GM23248 (cell line): ENCODE measurements around the gene PRIM1. TPM values are rescaled to one million over a fixed set of nuclear protein-coding genes. Genes with fewer than 3 reads are reported as not detected.
"Not testable (repeated sequence)": the region's sequence is repeated elsewhere in the genome, so short reads cannot be mapped to it uniquely, and the experiment has no call there.

Experiments used
- DNase-seq: peaks from one replicate; pipeline ENCODE4 v3.0.0-alpha.2; 2015
- H2AFZ ChIP-seq: fragments of 200-600 bp; sonication (generic); 2 replicates; pipeline ENCODE4 v1.6.1; 2016; ENCODE audit warnings: antibody characterized with exemption
- H3F3A ChIP-seq: fragments of 200-600 bp; sonication (generic); 2 replicates; pipeline ENCODE4 v1.6.1; 2016; ENCODE audit warnings: mild to moderate bottlenecking, antibody characterized with exemption, mixed run types; ENCODE audit not compliant: insufficient read depth
- H3K27ac ChIP-seq: fragments of 200-600 bp; sonication (generic); 2 replicates; pipeline ENCODE4 v1.5.1; 2016; ENCODE audit warnings: mild to moderate bottlenecking
- H3K27me3 ChIP-seq: fragments of 200-600 bp; sonication (generic); replicated peaks from 2 replicates; pipeline ENCODE4 v1.6.1; 2016; ENCODE audit warnings: mild to moderate bottlenecking; ENCODE audit not compliant: insufficient read depth
- H3K36me3 ChIP-seq: fragments of 200-600 bp; sonication (generic); 2 replicates; pipeline ENCODE4 v1.6.1; 2016; ENCODE audit warnings: low read depth, mild to moderate bottlenecking
- H3K4me1 ChIP-seq: fragments of 200-600 bp; sonication (generic); 2 replicates; pipeline ENCODE4 v1.6.1; 2016; ENCODE audit warnings: mild to moderate bottlenecking; ENCODE audit not compliant: insufficient read depth
- H3K4me2 ChIP-seq: fragments of 200-600 bp; sonication (generic); one replicate; pipeline ENCODE4 v1.6.1; 2016; ENCODE audit warnings: mild to moderate bottlenecking; ENCODE audit not compliant: unreplicated experiment
- H3K4me3 ChIP-seq: fragments of 200-600 bp; sonication (generic); 2 replicates; pipeline ENCODE4 v1.5.1; 2016; ENCODE audit warnings: mild to moderate bottlenecking
- H3K79me2 ChIP-seq: fragments of 200-600 bp; sonication (generic); 2 replicates; pipeline ENCODE4 v1.6.1; 2016; ENCODE audit warnings: mild to moderate bottlenecking; ENCODE audit not compliant: insufficient read depth
- H3K9ac ChIP-seq: fragments of 200-600 bp; sonication (generic); 2 replicates; pipeline ENCODE4 v1.6.1; 2016; ENCODE audit warnings: mild to moderate bottlenecking
- H3K9me2 ChIP-seq: fragments of 200-600 bp; sonication (generic); 2 replicates; pipeline ENCODE4 v1.6.1; 2016; ENCODE audit warnings: mixed run types, mild to moderate bottlenecking, moderate library complexity; ENCODE audit not compliant: insufficient read depth
- H3K9me3 ChIP-seq: fragments of 200-600 bp; sonication (generic); one replicate; pipeline ENCODE4 v1.6.1; 2017; ENCODE audit warnings: low read depth
- H4K20me1 ChIP-seq: fragments of 200-600 bp; sonication (generic); 2 replicates; pipeline ENCODE4 v1.6.0; 2016; ENCODE audit not compliant: insufficient read depth
- EZH2 ChIP-seq: fragments of 200-600 bp; sonication (generic); IDR thresholded peaks from 2 replicates; pipeline ENCODE4 v1.6.1; 2018; ENCODE audit warnings: antibody characterized with exemption, mild to moderate bottlenecking; ENCODE audit not compliant: insufficient read depth, poor library complexity, severe bottlenecking
- EZH2phosphoT487 ChIP-seq: fragments of 200-600 bp; sonication (generic); IDR thresholded peaks from 2 replicates; pipeline ENCODE4 v1.6.1; 2018; ENCODE audit warnings: antibody characterized with exemption, moderate library complexity, mild to moderate bottlenecking, low read depth; ENCODE audit not compliant: insufficient read depth
- WGBS, 2 experiments: methylation state at CpG; one replicate each; pipeline ENCODE4 v1.1.6; 2015 to 2017; ENCODE audit warnings: low lambda C conversion rate in 2 of 2, low coverage in 1 of 2; ENCODE audit errors: missing lambda C conversion rate in 2 of 2; 5-methylcytosine and 5-hydroxymethylcytosine counted together
- in situ Hi-C: fragments of 300-500 bp; cut with MboI; formaldehyde crosslinking; loops from 2 replicates; pipeline ENCODE4 v1.15.0; 2020
- polyA plus RNA-seq: library from polyadenylated mRNA; unstranded; fragments of >200 nt; fragmentation: Nextera tagmentation; extraction: Ambion mirVana; gene quantifications from 2 replicates; pipeline ENCODE4 v1.2.1, GENCODE V29; 2016
- total RNA-seq: library from RNA; depleted of rRNA; stranded (reverse); fragments of >200 nt; shearing (Covaris generic); gene quantifications from 2 replicates; pipeline ENCODE4 v1.2.3, GENCODE V29; 2014

PRIM1 gene
- total and polyA plus RNA-seq, 2 experiments from 2014 or later = 6.1 to 8.7 TPM

DNA sequence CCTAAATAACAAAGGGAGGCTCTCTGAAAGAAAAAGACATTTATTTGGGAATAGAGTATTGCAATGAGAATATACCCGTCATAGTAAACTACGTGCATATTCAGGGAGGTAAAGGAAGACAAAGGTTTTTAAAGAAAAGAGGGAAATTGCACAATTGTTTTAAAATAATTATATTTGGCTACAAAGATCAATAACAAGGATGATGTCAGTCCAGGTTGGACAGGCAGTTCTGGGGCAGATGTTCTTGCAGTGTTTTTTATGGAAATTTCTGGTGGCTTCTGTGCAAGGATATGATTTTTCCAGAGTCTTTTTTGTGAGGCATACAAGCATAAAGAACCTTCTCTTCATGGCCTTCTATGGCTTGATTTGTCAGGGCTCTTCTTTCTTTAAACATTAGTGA is 40.6 kb upstream of the PRIM1 start:
- Histone ChIP-seq H3K4me2 (no peak overlapping the region), H4K20me1 (no peaks in the 10 kb centered on the region), H3K79me2 (no peaks in the 10 kb centered on the region), H3K4me1 (no peaks in the 10 kb centered on the region), H3K27ac (no peak overlapping the region), H2AFZ (no peak overlapping the region), H3K9me3 (no peaks in the 10 kb centered on the region), H3K4me3 (no peak overlapping the region), H3K27me3 (peaks cover 19% of the 10 kb centered on the region), H3K9me2 (no peaks in the 10 kb centered on the region), H3K9ac (no peak overlapping the region), H3K36me3 (no peaks in the 10 kb centered on the region), H3F3A (no peaks in the 10 kb centered on the region)
- no peak for TF ChIP-seq EZH2phosphoT487
- TF ChIP-seq EZH2 = no peak
- WGBS, 2 experiments = 78 to 85% methylated on average over 2 of the region's 2 CpGs
- in situ Hi-C loops = no loop called here
- no peak for DNase-seq

DNA sequence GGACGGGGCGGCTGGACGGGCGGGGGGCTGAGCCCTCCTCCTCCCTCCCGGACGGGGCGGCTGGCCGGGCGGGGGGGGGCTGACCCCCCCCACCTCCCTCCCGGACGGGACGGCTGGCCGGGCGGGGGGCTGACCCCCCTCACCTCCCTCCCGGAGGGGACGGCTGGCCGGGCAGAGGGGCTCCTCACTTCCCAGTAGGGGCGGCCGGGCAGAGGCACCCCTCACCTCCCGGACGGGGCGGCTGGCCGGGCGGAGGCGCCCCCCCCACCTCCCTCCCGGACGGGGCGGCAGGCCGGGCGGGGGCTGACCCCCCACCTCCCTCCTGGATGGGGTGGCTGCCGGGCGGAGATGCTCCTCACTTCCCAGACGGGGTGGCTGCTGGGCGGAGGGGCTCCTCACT is 37.3 kb upstream of the PRIM1 start:
- H3K4me1 ChIP-seq, H2AFZ ChIP-seq, H3K27ac ChIP-seq, H3K4me3 ChIP-seq, H3K9ac ChIP-seq, in situ Hi-C loops, H3K9me2 ChIP-seq, H3K4me2 ChIP-seq, H3K36me3 ChIP-seq, H4K20me1 ChIP-seq, H3K79me2 ChIP-seq, DNase-seq, H3K9me3 ChIP-seq, H3F3A ChIP-seq: not testable (repeated sequence)
- peaks cover 22% of the 10 kb centered on the region for H3K27me3 ChIP-seq
- 88% methylated on average over 11 of the region's 34 CpGs; no CpG with 5 or more reads in 1 of the 2 experiments for WGBS, 2 experiments

GRCh38 chr12:56787498-56787897 is 35.4 kb upstream of the PRIM1 start:
- no peak for DNase-seq
- no peaks in the 10 kb centered on the region for H3F3A ChIP-seq
- in situ Hi-C loops = no loop called here
- TF ChIP-seq EZH2phosphoT487 (no peak), EZH2 (no peak)
- H3K9ac ChIP-seq = no peak overlapping the region
- no peaks in the 10 kb centered on the region for H3K36me3 ChIP-seq
- H3K27me3 ChIP-seq = 0 out of 2 replicates have a peak, but pooled peaks cover 5% of the 10 kb centered on the region
- H3K4me1 ChIP-seq = no peaks in the 10 kb centered on the region
- H3K4me2 ChIP-seq = no peak overlapping the region
- H3K9me2 ChIP-seq = no peaks in the 10 kb centered on the region
- no peak overlapping the region for H3K27ac ChIP-seq
- no peak overlapping the region for H3K4me3 ChIP-seq
- no peaks in the 10 kb centered on the region for H3K79me2 ChIP-seq
- no peaks in the 10 kb centered on the region for H4K20me1 ChIP-seq
- no peaks in the 10 kb centered on the region for H3K9me3 ChIP-seq
- H2AFZ ChIP-seq = no peak overlapping the region

DNA sequence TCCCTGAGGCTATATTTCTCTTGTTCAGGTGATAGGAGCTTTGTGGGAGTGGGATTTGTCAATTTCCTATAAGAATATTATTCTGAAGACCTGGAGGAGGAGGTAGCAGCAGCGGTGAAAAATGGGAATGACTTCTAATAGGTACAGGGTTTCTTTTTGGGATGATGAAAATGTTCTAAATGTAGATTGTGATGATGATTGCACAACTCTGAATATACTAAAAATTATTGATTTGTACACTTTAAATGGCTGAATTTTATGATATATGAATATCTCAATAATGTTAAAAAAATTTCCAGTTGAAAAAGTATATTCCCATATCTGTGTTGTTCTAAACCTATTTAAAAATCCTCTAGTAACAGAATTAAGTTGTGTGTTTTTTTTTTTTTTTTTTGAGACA is 33.8 kb upstream of the PRIM1 start:
- H4K20me1 ChIP-seq = no peaks in the 10 kb centered on the region
- no peak overlapping the region for H3K4me2 ChIP-seq
- TF ChIP-seq EZH2phosphoT487 (no peak), EZH2 (no peak)
- no peaks in the 10 kb centered on the region for H3K36me3 ChIP-seq
- WGBS, 2 experiments = 83 to 84% methylated on average over 1 of the region's 1 CpG
- H3K9me3 ChIP-seq = no peaks in the 10 kb centered on the region
- H2AFZ ChIP-seq = no peak overlapping the region
- no peak overlapping the region for H3K27ac ChIP-seq
- H3K4me1 ChIP-seq = no peaks in the 10 kb centered on the region
- H3K4me3 ChIP-seq = no peak overlapping the region
- no peaks in the 10 kb centered on the region for H3F3A ChIP-seq
- H3K9me2 ChIP-seq = no peaks in the 10 kb centered on the region
- H3K9ac ChIP-seq = no peak overlapping the region
- 0 out of 2 replicates have a peak, but pooled peaks cover 3% of the 10 kb centered on the region for H3K27me3 ChIP-seq
- H3K79me2 ChIP-seq = no peaks in the 10 kb centered on the region
- in situ Hi-C loops = no loop called here
- DNase-seq = no peak

GRCh38 chr12:56785141-56785865 is 33.2 kb upstream of the PRIM1 start:
- Histone ChIP-seq H3F3A (no peaks in the 10 kb centered on the region), H3K9me2 (no peaks in the 10 kb centered on the region), H2AFZ (no peak overlapping the region), H3K27ac (no peak overlapping the region), H3K79me2 (no peaks in the 10 kb centered on the region), H4K20me1 (no peaks in the 10 kb centered on the region), H3K4me2 (no peak overlapping the region), H3K27me3 (0 out of 2 replicates have a peak, but pooled peaks cover 3% of the 10 kb centered on the region), H3K36me3 (no peaks in the 10 kb centered on the region), H3K4me1 (no peaks in the 10 kb centered on the region), H3K9ac (no peak overlapping the region), H3K4me3 (no peak overlapping the region), H3K9me3 (no peaks in the 10 kb centered on the region)
- 13 to 26% methylated on average over 2 of the region's 2 CpGs for WGBS, 2 experiments
- no peak for DNase-seq
- no peak for TF ChIP-seq EZH2
- no peak for TF ChIP-seq EZH2phosphoT487
- in situ Hi-C loops = no loop called here
